IMR-90 (cell line): ENCODE measurements around the gene ME1. TPM values are rescaled to one million over a fixed set of nuclear protein-coding genes. Genes with fewer than 3 reads are reported as not detected.

ENCODE experiments used
- ATAC-seq: fragments of 200-7000 bp; cut with Tn5 transposase; 2 replicates; pipeline ENCODE4 v1.9.1; 2020; ENCODE audit warnings: low read depth, mild to moderate bottlenecking, moderate library complexity
- BruUV-seq: library from RNA; stranded (reverse); fragments of 400-500 nt; replicated peaks from 2 replicates; lab custom pipeline; 2021; lab: Mats Ljungman, UMichigan
- CTCF ChIA-PET: fragments of 300-600 bp; formaldehyde crosslinking; extraction: SDS; loops from one replicate; lab custom pipeline; 2021; ENCODE audit warnings: antibody characterized with exemption; lab: Yijun Ruan, JAX
- POLR2A ChIA-PET: fragments of 300-600 bp; sonication (Branson Sonifier 250); formaldehyde crosslinking; loops from one replicate; lab custom pipeline; 2022; ENCODE audit warnings: antibody characterized with exemption; ENCODE audit not compliant: unreplicated experiment; lab: Charles Lee
- DNase-seq: peaks from one replicate; pipeline ENCODE4 v3.0.0; 2013
- H2AFZ ChIP-seq: replicated peaks from 2 replicates; pipeline ENCODE3; 2013; ENCODE audit warnings: low read length, mild to moderate bottlenecking; ENCODE audit not compliant: poor library complexity
- H2AK5ac ChIP-seq: 2 replicates; pipeline ENCODE4 v1.6.1; 2013; ENCODE audit warnings: low read depth, low read length, inconsistent platforms
- H2AK9ac ChIP-seq: replicated peaks from 2 replicates; pipeline ENCODE3; 2013; ENCODE audit warnings: mild to moderate bottlenecking, low read depth, low read length, moderate library complexity; ENCODE audit not compliant: poor library complexity
- H2BK120ac ChIP-seq: 2 replicates; pipeline ENCODE4 v1.6.1; 2013; ENCODE audit warnings: low read depth, low read length, inconsistent platforms
- H2BK15ac ChIP-seq: 3 replicates; pipeline ENCODE4 v1.6.1; 2013; ENCODE audit warnings: low read depth, low read length, inconsistent platforms
- H2BK20ac ChIP-seq: 2 replicates; pipeline ENCODE4 v1.6.1; 2013; ENCODE audit warnings: low read depth, mild to moderate bottlenecking, inconsistent platforms, low read length, moderate library complexity
- H2BK5ac ChIP-seq: 2 replicates; pipeline ENCODE4 v1.6.1; 2013; ENCODE audit warnings: mild to moderate bottlenecking, low read depth, low read length, inconsistent platforms; ENCODE audit not compliant: poor library complexity, severe bottlenecking
- H3K14ac ChIP-seq: replicated peaks from 2 replicates; pipeline ENCODE4 v1.6.1; 2013; ENCODE audit warnings: low read depth, low read length, inconsistent platforms
- H3K18ac ChIP-seq: 2 replicates; pipeline ENCODE4 v1.6.1; 2013; ENCODE audit warnings: low read depth, low read length, control low read depth
- H3K23ac ChIP-seq: 2 replicates; pipeline ENCODE4 v1.6.1; 2013; ENCODE audit warnings: low read depth, low read length, inconsistent platforms
- H3K27ac ChIP-seq: 2 replicates; pipeline ENCODE4 v1.5.1; 2013; ENCODE audit warnings: mild to moderate bottlenecking, control low read depth, low read length; ENCODE audit not compliant: insufficient read depth
- H3K27me3 ChIP-seq: 2 replicates; pipeline ENCODE4 v1.6.1; 2013; ENCODE audit warnings: low read length; ENCODE audit not compliant: control insufficient read depth, insufficient read depth
- H3K36me3 ChIP-seq: 2 replicates; pipeline ENCODE4 v1.6.1; 2013; ENCODE audit warnings: low read length, mixed read lengths; ENCODE audit not compliant: control insufficient read depth, insufficient read depth
- H3K4ac ChIP-seq: 2 replicates; pipeline ENCODE4 v1.6.1; 2013; ENCODE audit warnings: low read depth, low read length, inconsistent platforms
- H3K4me1 ChIP-seq: 2 replicates; pipeline ENCODE4 v1.6.1; 2013; ENCODE audit warnings: low read length, mixed read lengths; ENCODE audit not compliant: control insufficient read depth, insufficient read depth
- H3K4me2 ChIP-seq: 2 replicates; pipeline ENCODE4 v1.6.1; 2013; ENCODE audit warnings: low read depth, mild to moderate bottlenecking, control low read depth, low read length, moderate library complexity
- H3K4me3 ChIP-seq: 2 replicates; pipeline ENCODE4 v1.5.1; 2013; ENCODE audit warnings: low read depth, mild to moderate bottlenecking, control low read depth, low read length, moderate library complexity; ENCODE audit not compliant: insufficient read depth
- H3K56ac ChIP-seq: 2 replicates; pipeline ENCODE4 v1.6.1; 2013; ENCODE audit warnings: low read length, inconsistent platforms; ENCODE audit not compliant: insufficient read depth; ENCODE audit errors: extremely low read depth
- H3K79me1 ChIP-seq, 2 experiments: 2 replicates each; pipeline ENCODE4 v1.6.1; 2013; ENCODE audit warnings: low read length in 2 of 2, inconsistent platforms in 1 of 2, low read depth in 1 of 2
- H3K9ac ChIP-seq: 2 replicates; pipeline ENCODE4 v1.6.1; 2013; ENCODE audit warnings: low read depth, low read length, control low read depth
- H3K9me1 ChIP-seq: 2 replicates; pipeline ENCODE4 v1.6.1; 2013; ENCODE audit warnings: low read length, inconsistent platforms; ENCODE audit not compliant: insufficient read depth
- H3K9me3 ChIP-seq: 2 replicates; pipeline ENCODE4 v1.6.1; 2013; ENCODE audit warnings: low read length; ENCODE audit not compliant: control insufficient read depth, insufficient read depth
- H4K20me1 ChIP-seq: 2 replicates; pipeline ENCODE4 v1.6.1; 2013; ENCODE audit warnings: low read length, inconsistent platforms; ENCODE audit not compliant: insufficient read depth
- H4K5ac ChIP-seq: 2 replicates; pipeline ENCODE4 v1.6.1; 2013; ENCODE audit warnings: mild to moderate bottlenecking, low read depth, low read length, control low read depth
- H4K8ac ChIP-seq, 2 experiments: 2 replicates each; pipeline ENCODE4 v1.6.1; 2013; ENCODE audit warnings: low read depth in 2 of 2, low read length in 2 of 2, control low read depth in 1 of 2, inconsistent platforms in 1 of 2
- H4K91ac ChIP-seq: 2 replicates; pipeline ENCODE4 v1.6.1; 2013; ENCODE audit warnings: low read depth, low read length, inconsistent platforms; ENCODE audit not compliant: insufficient read depth
- BHLHE40 ChIP-seq: fragments of 150-350 bp; IDR thresholded peaks from 2 replicates; pipeline ENCODE4 v1.6.1; 2016; ENCODE audit warnings: mild to moderate bottlenecking, low read depth, low read length
- CEBPB ChIP-seq: IDR thresholded peaks from 2 replicates; pipeline ENCODE4 v1.6.1; 2012; ENCODE audit warnings: low read depth, low read length, improper control_type of control experiment
- CHD1 ChIP-seq: IDR thresholded peaks from 2 replicates; pipeline ENCODE4 v1.6.1; 2012; ENCODE audit warnings: low read depth, low read length, improper control_type of control experiment
- CTCF ChIP-seq: conservative IDR thresholded peaks from 2 replicates; pipeline ENCODE4 v1.5.1; 2012; ENCODE audit warnings: mild to moderate bottlenecking, low read depth, low read length, improper control_type of control experiment
- FOS ChIP-seq: fragments of 150-350 bp; IDR thresholded peaks from 2 replicates; pipeline ENCODE4 v1.6.1; 2016; ENCODE audit warnings: low read depth, low read length
- MAFK ChIP-seq: IDR thresholded peaks from 2 replicates; pipeline ENCODE4 v1.6.1; 2012; ENCODE audit warnings: low read depth, low read length, improper control_type of control experiment
- MAZ ChIP-seq: IDR thresholded peaks from 2 replicates; pipeline ENCODE4 v1.6.1; 2012; ENCODE audit warnings: low read depth, mild to moderate bottlenecking, low read length, improper control_type of control experiment, moderate library complexity, borderline replicate concordance
- MXI1 ChIP-seq: IDR thresholded peaks from 2 replicates; pipeline ENCODE4 v1.6.1; 2012; ENCODE audit warnings: low read depth, mild to moderate bottlenecking, low read length, moderate library complexity, borderline replicate concordance
- NFE2L2 ChIP-seq: fragments of 150-350 bp; IDR thresholded peaks from 2 replicates; pipeline ENCODE4 v1.6.1; 2016; ENCODE audit warnings: low read depth, mild to moderate bottlenecking, low read length
- POLR2A ChIP-seq: IDR thresholded peaks from 2 replicates; pipeline ENCODE4 v1.6.1; 2012; ENCODE audit warnings: mild to moderate bottlenecking, low read depth, low read length
- RAD21 ChIP-seq: IDR thresholded peaks from 2 replicates; pipeline ENCODE4 v1.6.1; 2012; ENCODE audit warnings: low read length, improper control_type of control experiment
- RCOR1 ChIP-seq: IDR thresholded peaks from 2 replicates; pipeline ENCODE4 v1.6.1; 2012; ENCODE audit warnings: mild to moderate bottlenecking, low read length, improper control_type of control experiment; ENCODE audit not compliant: insufficient replicate concordance
- RFX5 ChIP-seq: IDR thresholded peaks from 2 replicates; pipeline ENCODE4 v1.8.0; 2012; ENCODE audit warnings: low read depth, mild to moderate bottlenecking, low read length, moderate library complexity
- SMC3 ChIP-seq: fragments of 150-350 bp; IDR thresholded peaks from 2 replicates; pipeline ENCODE4 v1.6.1; 2016; ENCODE audit warnings: low read depth, mild to moderate bottlenecking, antibody characterized with exemption, low read length, moderate library complexity
- WGBS, 2 experiments: methylation state at CpG; one replicate each; pipeline versions ENCODE4 v1.1.5 to v1.1.7; 2013; ENCODE audit warnings: missing lambda C conversion rate in 2 of 2; ENCODE audit not compliant: insufficient read length in 1 of 2; ENCODE audit errors: extremely low coverage in 2 of 2; 5-methylcytosine and 5-hydroxymethylcytosine counted together
- dilution Hi-C: fragments of 300-500 bp; cut with HindIII; formaldehyde crosslinking; loops from one replicate; pipeline ENCODE4 v1.14.3; 2018; ENCODE audit warnings: low sequenced_read_pairs; ENCODE audit not compliant: unreplicated experiment
- in situ Hi-C: fragments of 300-500 bp; cut with MboI; formaldehyde crosslinking; loops from 3 replicates; pipeline ENCODE4 v1.14.3; 2019; ENCODE audit warnings: low sequenced_read_pairs, inconsistent platforms, mixed read lengths
- intact Hi-C: fragments of 100-400 bp; cut with micrococcal nuclease; formaldehyde crosslinking; loops from 2 replicates; pipeline ENCODE4 v1.10.0; 2022
- polyA plus RNA-seq, 3 experiments: library from polyadenylated mRNA; depleted of rRNA; stranded (reverse); fragments of >200 nt; gene quantifications; 2 replicates each; pipeline ENCODE4 v1.2.3, GENCODE V29; 2012; ENCODE audit warnings: low replicate concordance in 1 of 3
- total RNA-seq: library from RNA; depleted of rRNA; stranded (reverse); fragments of >200 nt; gene quantifications from 2 replicates; pipeline ENCODE4 v1.2.3, GENCODE V29; 2012
- TF ChIP-seq, protein P1 (sequence below): fragments of 150-350 bp; IDR thresholded peaks from 2 replicates; pipeline ENCODE4 v1.6.1; 2017; ENCODE audit warnings: mild to moderate bottlenecking, antibody characterized with exemption, low read length, low read depth
- TF ChIP-seq, protein P2 (sequence below): fragments of 150-350 bp; IDR thresholded peaks from 2 replicates; pipeline ENCODE4 v1.6.1; 2016; ENCODE audit warnings: low read depth, mild to moderate bottlenecking, low read length, moderate library complexity, borderline replicate concordance

Gene ME1
- total and polyA plus RNA-seq, 2 of the 4 experiments (the other 2 are of a cell fraction): 21.5 to 24.4 TPM

DNA sequence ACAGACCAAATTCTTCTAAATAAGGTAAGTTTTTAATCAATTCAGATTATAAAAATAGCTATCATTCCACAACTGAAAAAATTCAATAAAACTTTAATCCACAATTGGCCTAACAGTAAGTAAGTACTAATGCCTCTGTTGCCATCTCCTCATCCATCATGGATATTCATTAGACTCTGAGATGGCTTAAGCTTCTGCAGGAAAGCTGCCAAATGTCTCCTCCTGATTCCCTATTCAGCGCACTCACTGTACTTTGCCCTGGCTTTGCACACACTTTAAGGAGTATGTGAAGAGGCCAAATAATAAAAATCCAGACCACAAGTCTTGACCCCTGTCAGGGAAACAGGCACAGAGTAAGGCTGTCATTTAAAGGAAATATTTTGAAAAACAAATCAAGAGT, 261.3 kb downstream of the ME1 start:
- Histone ChIP-seq H3K27ac (no peak overlapping the region), H4K91ac (no peak overlapping the region), H3K79me1 (peaks cover 6 to 9% of the 10 kb centered on the region in 2 experiments; a peak in 1 of 4 replicates), H4K8ac (no peak overlapping the region), H2BK20ac (no peak overlapping the region), H4K20me1 (peaks cover 3% of the 10 kb centered on the region; the same call in 1 of the 2 replicates), H3K23ac (no peak overlapping the region), H3K36me3 (peaks cover 54% of the 10 kb centered on the region), H3K9me1 (no peaks in the 10 kb centered on the region), H3K4me1 (no peaks in the 10 kb centered on the region), H4K5ac (no peak overlapping the region), H3K4ac (no peak overlapping the region), H2BK15ac (no peak overlapping the region), H3K56ac (no peak overlapping the region), H2AFZ (no peak overlapping the region), H3K9ac (no peak overlapping the region), H2BK5ac (no peak overlapping the region), H3K27me3 (no peaks in the 10 kb centered on the region), H3K14ac (no peak overlapping the region), H2AK5ac (no peak overlapping the region), H3K18ac (no peak overlapping the region), H3K9me3 (no peaks in the 10 kb centered on the region), H2AK9ac (no peak overlapping the region), H2BK120ac (no peak overlapping the region), H3K4me3 (no peak overlapping the region), H3K4me2 (no peak overlapping the region)
- in situ Hi-C loops (no loop called here), dilution Hi-C loops (no loop called here), intact Hi-C loops (no loop called here)
- TF ChIP-seq MAZ: no peak
- TF ChIP-seq, protein P1, sequence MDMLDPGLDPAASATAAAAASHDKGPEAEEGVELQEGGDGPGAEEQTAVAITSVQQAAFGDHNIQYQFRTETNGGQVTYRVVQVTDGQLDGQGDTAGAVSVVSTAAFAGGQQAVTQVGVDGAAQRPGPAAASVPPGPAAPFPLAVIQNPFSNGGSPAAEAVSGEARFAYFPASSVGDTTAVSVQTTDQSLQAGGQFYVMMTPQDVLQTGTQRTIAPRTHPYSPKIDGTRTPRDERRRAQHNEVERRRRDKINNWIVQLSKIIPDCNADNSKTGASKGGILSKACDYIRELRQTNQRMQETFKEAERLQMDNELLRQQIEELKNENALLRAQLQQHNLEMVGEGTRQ: no peak
- no peak for TF ChIP-seq NFE2L2
- TF ChIP-seq POLR2A: no peak
- TF ChIP-seq SMC3: no peak
- TF ChIP-seq RCOR1: no peak
- TF ChIP-seq MXI1: no peak
- TF ChIP-seq, protein P2, sequence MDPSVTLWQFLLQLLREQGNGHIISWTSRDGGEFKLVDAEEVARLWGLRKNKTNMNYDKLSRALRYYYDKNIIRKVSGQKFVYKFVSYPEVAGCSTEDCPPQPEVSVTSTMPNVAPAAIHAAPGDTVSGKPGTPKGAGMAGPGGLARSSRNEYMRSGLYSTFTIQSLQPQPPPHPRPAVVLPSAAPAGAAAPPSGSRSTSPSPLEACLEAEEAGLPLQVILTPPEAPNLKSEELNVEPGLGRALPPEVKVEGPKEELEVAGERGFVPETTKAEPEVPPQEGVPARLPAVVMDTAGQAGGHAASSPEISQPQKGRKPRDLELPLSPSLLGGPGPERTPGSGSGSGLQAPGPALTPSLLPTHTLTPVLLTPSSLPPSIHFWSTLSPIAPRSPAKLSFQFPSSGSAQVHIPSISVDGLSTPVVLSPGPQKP: no peak
- TF ChIP-seq RFX5: no peak
- TF ChIP-seq CTCF: no peak
- no peak for TF ChIP-seq MAFK
- no peak for TF ChIP-seq FOS
- no peak for TF ChIP-seq BHLHE40
- no peak for TF ChIP-seq RAD21
- no peak for TF ChIP-seq CEBPB
- no peak for TF ChIP-seq CHD1
- ChIA-PET CTCF (interaction anchor here (0.7 to 0.9 kb wide), 2 partner anchors 46 to 102 kb away, joined by 3 to 4 read pairs; partner anchors contain the start of gene DOP1A), POLR2A (no interaction called here)
- ATAC-seq (no peak; the same call in 1 of the 2 replicates), DNase-seq (no peak)
- no CpG with 5 or more reads among the region's 1 CpG for WGBS, 2 experiments
- BruUV-seq: no TSS peak
